Esophagus muscularis mucosa (tissue), 4 donors: ENCODE measurements around the gene RNU1-3.
"Not testable (repeated sequence)": the region's sequence is repeated elsewhere in the genome, so short reads cannot be mapped to it uniquely, and the experiment has no call there.

ENCODE experiments used
- EP300 ChIP-seq: sonication (generic); formaldehyde crosslinking; IDR thresholded peaks from one replicate; pipeline ENCODE4 v1.6.1; 2017; ENCODE audit warnings: antibody characterized with exemption
- POLR2A ChIP-seq: fragments of 450-650 bp; IDR thresholded peaks from one replicate; pipeline ENCODE4 v1.6.1; 2017; ENCODE audit warnings: antibody characterized with exemption, moderate library complexity, mild to moderate bottlenecking, low read depth
- POLR2AphosphoS5 ChIP-seq, 2 donors: sonication (generic); formaldehyde crosslinking; IDR thresholded peaks; one replicate each; pipeline ENCODE4 v1.6.1; 2017; ENCODE audit warnings: antibody characterized with exemption in 2 of 2
- TF ChIP-seq, protein P1 (sequence below), 3 experiments: fragments of 200-600 bp in 2 of 3; fragments of 450-650 bp in 1 of 3; sonication (generic) in 2 of 3; IDR thresholded peaks; one replicate each; pipeline ENCODE4 v1.5.1; 2017 to 2019; ENCODE audit warnings: antibody characterized with exemption in 3 of 3, mild to moderate bottlenecking in 2 of 3, moderate library complexity in 1 of 3

- TF ChIP-seq, protein P1, sequence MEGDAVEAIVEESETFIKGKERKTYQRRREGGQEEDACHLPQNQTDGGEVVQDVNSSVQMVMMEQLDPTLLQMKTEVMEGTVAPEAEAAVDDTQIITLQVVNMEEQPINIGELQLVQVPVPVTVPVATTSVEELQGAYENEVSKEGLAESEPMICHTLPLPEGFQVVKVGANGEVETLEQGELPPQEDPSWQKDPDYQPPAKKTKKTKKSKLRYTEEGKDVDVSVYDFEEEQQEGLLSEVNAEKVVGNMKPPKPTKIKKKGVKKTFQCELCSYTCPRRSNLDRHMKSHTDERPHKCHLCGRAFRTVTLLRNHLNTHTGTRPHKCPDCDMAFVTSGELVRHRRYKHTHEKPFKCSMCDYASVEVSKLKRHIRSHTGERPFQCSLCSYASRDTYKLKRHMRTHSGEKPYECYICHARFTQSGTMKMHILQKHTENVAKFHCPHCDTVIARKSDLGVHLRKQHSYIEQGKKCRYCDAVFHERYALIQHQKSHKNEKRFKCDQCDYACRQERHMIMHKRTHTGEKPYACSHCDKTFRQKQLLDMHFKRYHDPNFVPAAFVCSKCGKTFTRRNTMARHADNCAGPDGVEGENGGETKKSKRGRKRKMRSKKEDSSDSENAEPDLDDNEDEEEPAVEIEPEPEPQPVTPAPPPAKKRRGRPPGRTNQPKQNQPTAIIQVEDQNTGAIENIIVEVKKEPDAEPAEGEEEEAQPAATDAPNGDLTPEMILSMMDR (IDR thresholded peaks at IDR 0.05): not testable (repeated sequence)
- TF ChIP-seq POLR2A; POLR2AphosphoS5 (IDR thresholded peaks at IDR 0.05); EP300: not testable (repeated sequence)
Observed at GRCh38 chr1:16684152-16684551, 17.4 kb upstream of the RNU1-3 start.
